ENCODE results near the gene FBH1. TPM values are rescaled to one million over a fixed set of nuclear protein-coding genes. Genes with fewer than 3 reads are reported as not detected.

Gene FBH1
- total and polyA plus RNA-seq, 9 donors = 46.4 to 80.3 (median 74.7) TPM

DNA sequence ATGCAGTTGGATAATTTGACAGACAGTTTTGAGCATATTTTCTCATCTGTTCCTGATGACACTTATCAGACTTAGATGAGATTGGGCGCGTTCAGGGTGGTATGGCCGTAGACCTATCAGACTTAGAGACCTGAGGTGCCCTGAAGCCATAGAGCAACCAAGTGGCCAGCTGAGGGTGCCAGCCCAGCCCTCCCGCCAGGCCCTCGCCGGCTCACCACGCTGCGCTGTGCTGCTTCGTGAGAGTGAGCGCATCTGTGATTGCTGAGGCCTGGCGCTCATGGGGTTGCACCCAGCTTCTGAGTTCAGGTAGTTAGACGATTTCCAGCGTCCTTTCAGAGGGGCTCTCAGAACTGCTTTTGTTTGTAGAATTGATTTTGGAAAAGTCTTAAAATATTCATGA, 10.2 kb downstream of the FBH1 start:
- peaks cover 2% of the 10 kb centered on the region for H3K4me1 ChIP-seq (ENCODE audit: insufficient read depth)
- WGBS, 3 donors = 93 to 98% (median 96%) methylated on average over 13 of the region's 13 CpGs
- no peak overlapping the region for H3K27ac ChIP-seq
- no peak overlapping the region for H3K4me3 ChIP-seq
- intact Hi-C loops (cut with DNase I) = no loop called here
- H3K36me3 ChIP-seq = no peaks in the 10 kb centered on the region
- DNase-seq = no peak
- H3K9me3 ChIP-seq = no peaks in the 10 kb centered on the region
- TF ChIP-seq POLR2A (IDR thresholded peaks at IDR 0.05) = no peak
- no peaks in the 10 kb centered on the region for H3K27me3 ChIP-seq

DNA sequence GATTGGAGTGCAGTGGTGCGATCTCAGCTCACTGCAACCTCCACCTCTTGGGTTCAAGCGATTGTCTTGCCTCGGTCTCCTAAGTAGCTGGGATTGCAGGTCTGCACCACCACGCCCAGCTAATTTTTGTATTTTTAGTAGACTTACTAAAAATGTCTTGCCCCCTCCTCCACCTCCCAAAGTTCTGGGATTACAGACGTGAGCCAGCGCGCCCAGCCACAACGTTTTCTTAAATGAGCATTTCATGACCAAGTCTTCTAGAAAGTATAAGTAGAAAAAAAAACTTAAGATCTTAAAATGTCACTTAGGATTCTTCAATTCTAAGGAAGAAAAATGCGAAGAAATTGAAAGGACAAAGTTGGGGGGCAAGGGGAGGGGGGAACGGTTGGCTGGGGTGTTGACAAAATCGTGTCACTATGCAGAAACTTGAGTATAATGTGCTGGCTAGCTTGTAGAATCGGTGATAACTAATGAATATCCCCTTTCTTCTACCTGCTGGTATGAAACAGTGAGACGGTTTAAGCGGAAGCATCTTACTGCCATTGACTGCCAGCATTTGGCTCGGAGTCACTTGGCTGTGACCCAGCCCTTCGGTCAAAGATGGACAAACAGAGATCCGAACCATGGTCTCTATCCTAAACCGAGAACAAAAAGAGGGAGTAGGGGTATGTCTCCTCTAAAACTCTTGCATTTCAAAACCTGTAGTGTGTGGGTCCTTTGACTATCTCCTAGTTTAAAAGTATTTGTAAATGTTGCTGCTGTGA, 12.7 kb downstream of the FBH1 start:
- Histone ChIP-seq H3K9me3 (no peaks in the 10 kb centered on the region), H3K27me3 (no peaks in the 10 kb centered on the region), H3K27ac (no peak overlapping the region), H3K4me3 (no peak overlapping the region), H3K4me1 (ENCODE audit: insufficient read depth) (no peaks in the 10 kb centered on the region), H3K36me3 (no peaks in the 10 kb centered on the region)
- intact Hi-C loops (cut with DNase I) = no loop called here
- TF ChIP-seq EP300 (IDR thresholded peaks at IDR 0.05) (no peak), POLR2A (IDR thresholded peaks at IDR 0.05) (no peak)
- TF ChIP-seq, protein P1, sequence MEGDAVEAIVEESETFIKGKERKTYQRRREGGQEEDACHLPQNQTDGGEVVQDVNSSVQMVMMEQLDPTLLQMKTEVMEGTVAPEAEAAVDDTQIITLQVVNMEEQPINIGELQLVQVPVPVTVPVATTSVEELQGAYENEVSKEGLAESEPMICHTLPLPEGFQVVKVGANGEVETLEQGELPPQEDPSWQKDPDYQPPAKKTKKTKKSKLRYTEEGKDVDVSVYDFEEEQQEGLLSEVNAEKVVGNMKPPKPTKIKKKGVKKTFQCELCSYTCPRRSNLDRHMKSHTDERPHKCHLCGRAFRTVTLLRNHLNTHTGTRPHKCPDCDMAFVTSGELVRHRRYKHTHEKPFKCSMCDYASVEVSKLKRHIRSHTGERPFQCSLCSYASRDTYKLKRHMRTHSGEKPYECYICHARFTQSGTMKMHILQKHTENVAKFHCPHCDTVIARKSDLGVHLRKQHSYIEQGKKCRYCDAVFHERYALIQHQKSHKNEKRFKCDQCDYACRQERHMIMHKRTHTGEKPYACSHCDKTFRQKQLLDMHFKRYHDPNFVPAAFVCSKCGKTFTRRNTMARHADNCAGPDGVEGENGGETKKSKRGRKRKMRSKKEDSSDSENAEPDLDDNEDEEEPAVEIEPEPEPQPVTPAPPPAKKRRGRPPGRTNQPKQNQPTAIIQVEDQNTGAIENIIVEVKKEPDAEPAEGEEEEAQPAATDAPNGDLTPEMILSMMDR (IDR thresholded peaks at IDR 0.05) = no peak
- WGBS, 3 donors = 90 to 96% (median 93%) methylated on average over 18 of the region's 18 CpGs
- DNase-seq = no peak

DNA sequence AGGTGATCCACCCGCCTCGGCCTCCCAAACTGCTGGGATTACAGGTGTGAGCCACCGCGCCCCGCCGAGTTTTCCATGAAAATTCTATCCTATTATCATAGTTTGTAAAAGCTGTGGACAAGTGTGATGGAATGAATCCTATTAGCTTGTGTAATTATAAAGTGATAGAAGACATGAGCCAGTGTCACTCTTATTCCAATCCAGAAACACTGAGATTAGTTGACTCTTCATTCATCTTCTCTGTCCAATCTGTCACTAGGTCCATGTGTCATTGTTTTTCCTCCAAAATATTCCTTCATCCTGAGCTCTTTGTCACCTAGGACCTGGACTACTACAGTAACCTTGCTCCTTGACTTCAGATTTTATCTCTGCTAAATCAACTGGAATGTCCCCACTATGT, 13.5 kb downstream of the FBH1 start:
- 96 to 98% (median 97%) methylated on average over 6 of the region's 6 CpGs for WGBS, 3 donors
- H3K9me3 ChIP-seq = no peaks in the 10 kb centered on the region
- no peak for DNase-seq
- no peaks in the 10 kb centered on the region for H3K27me3 ChIP-seq
- no peaks in the 10 kb centered on the region for H3K36me3 ChIP-seq
- H3K4me3 ChIP-seq = no peak overlapping the region
- H3K4me1 ChIP-seq (ENCODE audit: insufficient read depth) = no peaks in the 10 kb centered on the region
- no peak overlapping the region for H3K27ac ChIP-seq
- TF ChIP-seq EP300 (IDR thresholded peaks at IDR 0.05) = no peak
- no peak for TF ChIP-seq POLR2A (IDR thresholded peaks at IDR 0.05)
- TF ChIP-seq, protein P1 (IDR thresholded peaks at IDR 0.05) = no peak
- intact Hi-C loops (cut with DNase I) = no loop called here

DNA sequence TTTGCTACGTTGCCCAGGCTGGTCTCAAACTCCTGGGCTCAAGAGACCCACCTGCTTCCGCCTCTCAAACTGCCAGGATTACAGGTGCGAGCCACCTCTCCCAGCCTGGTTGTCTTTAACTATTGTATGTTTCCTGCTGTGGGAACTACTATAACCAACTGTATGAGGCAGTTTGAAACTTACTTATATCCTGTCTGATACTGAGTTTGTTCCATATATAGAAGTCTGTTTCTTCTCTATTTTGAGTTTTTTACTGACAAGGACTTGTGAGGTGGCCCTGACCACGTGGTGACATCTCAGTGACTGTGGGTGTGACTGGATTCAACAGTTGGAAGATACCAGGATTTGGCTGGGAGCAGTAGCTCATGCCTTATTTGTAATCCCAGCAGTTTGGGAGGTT, 14.2 kb downstream of the FBH1 start:
- TF ChIP-seq POLR2A (IDR thresholded peaks at IDR 0.05) = no peak
- TF ChIP-seq EP300 (IDR thresholded peaks at IDR 0.05) = no peak
- TF ChIP-seq, protein P1 (IDR thresholded peaks at IDR 0.05) = no peak
- Histone ChIP-seq H3K36me3 (no peaks in the 10 kb centered on the region), H3K9me3 (no peaks in the 10 kb centered on the region), H3K4me1 (ENCODE audit: insufficient read depth) (no peaks in the 10 kb centered on the region), H3K27ac (no peak overlapping the region), H3K4me3 (no peak overlapping the region), H3K27me3 (no peaks in the 10 kb centered on the region)
- WGBS, 3 donors = 71 to 79% (median 73%) methylated on average over 4 of the region's 4 CpGs
- DNase-seq = no peak
- intact Hi-C loops (cut with DNase I) = no loop called here

DNA sequence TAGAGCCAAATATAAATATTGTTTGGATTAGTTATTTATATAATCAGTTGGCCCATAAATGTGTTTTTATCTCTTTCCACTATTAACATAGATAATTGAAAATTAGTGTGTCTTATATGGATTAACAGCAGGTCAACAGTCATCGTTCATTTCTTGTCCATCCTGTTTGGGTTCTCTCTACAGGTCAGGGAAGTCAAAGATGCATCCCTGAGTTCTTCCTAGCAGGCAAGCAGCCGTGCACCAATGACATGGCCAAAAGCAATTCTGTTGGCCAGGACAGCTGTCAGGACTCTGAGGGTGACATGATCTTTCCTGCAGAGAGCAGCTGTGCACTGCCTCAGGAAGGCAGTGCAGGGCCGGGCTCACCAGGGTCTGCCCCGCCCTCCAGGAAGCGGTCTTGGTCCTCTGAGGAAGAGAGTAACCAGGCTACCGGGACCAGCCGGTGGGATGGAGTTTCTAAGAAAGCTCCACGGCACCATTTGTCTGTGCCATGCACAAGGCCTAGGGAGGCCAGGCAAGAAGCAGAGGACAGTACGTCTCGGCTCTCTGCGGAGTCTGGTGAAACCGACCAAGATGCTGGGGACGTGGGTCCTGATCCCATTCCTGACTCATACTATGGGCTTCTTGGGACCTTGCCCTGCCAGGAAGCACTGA, 15.9 kb downstream of the FBH1 start:
- no peak overlapping the region for H3K4me3 ChIP-seq
- no peaks in the 10 kb centered on the region for H3K36me3 ChIP-seq
- DNase-seq = no peak
- WGBS, 3 donors = 81 to 85% (median 83%) methylated on average over 13 of the region's 13 CpGs
- peaks cover 5% of the 10 kb centered on the region for H3K4me1 ChIP-seq (ENCODE audit: insufficient read depth)
- no peak overlapping the region for H3K27ac ChIP-seq
- intact Hi-C loops (cut with DNase I) = no loop called here
- no peak for TF ChIP-seq EP300 (IDR thresholded peaks at IDR 0.05)
- TF ChIP-seq, protein P1 (IDR thresholded peaks at IDR 0.05) = no peak
- TF ChIP-seq POLR2A (IDR thresholded peaks at IDR 0.05) = no peak
- H3K27me3 ChIP-seq = no peaks in the 10 kb centered on the region
- H3K9me3 ChIP-seq = no peaks in the 10 kb centered on the region
